Activated naive CD4-positive, alpha-beta T cell treated with anti-CD3 and anti-CD28 coated beads, Interleukin-2, amount 50 U/mL, for 24 hours (primary cell): ENCODE measurements around the gene PCDHB2.
"Not testable (repeated sequence)": the region's sequence is repeated elsewhere in the genome, so short reads cannot be mapped to it uniquely, and the experiment has no call there.

Experiments used
- H3K27ac Mint-ChIP-seq: one replicate; pipeline ENCODE4 v1.8.0; 2021; ENCODE audit warnings: mild to moderate bottlenecking, mixed read lengths
- H3K27me3 Mint-ChIP-seq: one replicate; pipeline ENCODE4 v1.8.0; 2021; ENCODE audit warnings: mixed read lengths
- H3K36me3 Mint-ChIP-seq: one replicate; pipeline ENCODE4 v1.8.0; 2021; ENCODE audit warnings: mixed read lengths
- H3K4me1 Mint-ChIP-seq: one replicate; pipeline ENCODE4 v1.8.0; 2021; ENCODE audit warnings: mixed read lengths
- H3K4me3 Mint-ChIP-seq: one replicate; pipeline ENCODE4 v1.8.0; 2021; ENCODE audit warnings: mild to moderate bottlenecking, mixed read lengths
- H3K9me3 Mint-ChIP-seq: one replicate; pipeline ENCODE4 v1.8.0; 2021; ENCODE audit warnings: mixed read lengths

PCDHB2 gene

DNA sequence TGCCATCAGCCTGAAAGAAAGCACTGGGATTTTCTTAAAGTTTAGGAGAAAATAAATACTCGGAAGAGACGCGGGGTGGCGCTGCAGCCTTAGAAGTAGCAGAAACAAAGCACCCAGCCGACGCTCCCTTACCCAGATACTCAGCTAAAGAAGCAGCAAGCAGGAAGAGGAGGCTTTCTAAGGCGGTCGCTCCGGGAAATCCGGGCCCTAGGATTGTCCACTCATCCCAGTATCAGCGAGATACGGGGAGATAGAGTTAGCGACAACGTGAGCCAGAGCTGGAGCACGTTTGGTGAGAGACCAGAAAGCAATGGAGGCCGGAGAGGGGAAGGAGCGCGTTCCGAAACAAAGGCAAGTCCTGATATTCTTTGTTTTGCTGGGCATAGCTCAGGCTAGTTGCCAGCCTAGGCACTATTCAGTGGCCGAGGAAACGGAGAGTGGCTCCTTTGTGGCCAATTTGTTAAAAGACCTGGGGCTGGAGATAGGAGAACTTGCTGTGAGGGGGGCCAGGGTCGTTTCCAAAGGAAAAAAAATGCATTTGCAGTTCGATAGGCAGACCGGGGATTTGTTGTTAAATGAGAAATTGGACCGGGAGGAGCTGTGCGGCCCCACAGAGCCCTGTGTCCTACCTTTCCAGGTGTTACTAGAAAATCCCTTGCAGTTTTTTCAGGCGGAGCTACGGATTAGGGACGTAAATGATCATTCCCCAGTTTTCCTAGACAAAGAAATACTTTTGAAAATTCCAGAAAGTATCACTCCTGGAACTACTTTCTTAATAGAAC, at the start of gene PCDHB2:
Gene PCDHB2, plus strand, starts transcription at position 135 of the 782 bp plus-strand sequence. Its CDS starts 176 bp downstream, at position 311.
- H3K36me3 Mint-ChIP-seq = peaks cover 8% of the 10 kb centered on the region
- peak within 1 kb of the TSS; percentile 49 for H3K4me3 Mint-ChIP-seq

DNA sequence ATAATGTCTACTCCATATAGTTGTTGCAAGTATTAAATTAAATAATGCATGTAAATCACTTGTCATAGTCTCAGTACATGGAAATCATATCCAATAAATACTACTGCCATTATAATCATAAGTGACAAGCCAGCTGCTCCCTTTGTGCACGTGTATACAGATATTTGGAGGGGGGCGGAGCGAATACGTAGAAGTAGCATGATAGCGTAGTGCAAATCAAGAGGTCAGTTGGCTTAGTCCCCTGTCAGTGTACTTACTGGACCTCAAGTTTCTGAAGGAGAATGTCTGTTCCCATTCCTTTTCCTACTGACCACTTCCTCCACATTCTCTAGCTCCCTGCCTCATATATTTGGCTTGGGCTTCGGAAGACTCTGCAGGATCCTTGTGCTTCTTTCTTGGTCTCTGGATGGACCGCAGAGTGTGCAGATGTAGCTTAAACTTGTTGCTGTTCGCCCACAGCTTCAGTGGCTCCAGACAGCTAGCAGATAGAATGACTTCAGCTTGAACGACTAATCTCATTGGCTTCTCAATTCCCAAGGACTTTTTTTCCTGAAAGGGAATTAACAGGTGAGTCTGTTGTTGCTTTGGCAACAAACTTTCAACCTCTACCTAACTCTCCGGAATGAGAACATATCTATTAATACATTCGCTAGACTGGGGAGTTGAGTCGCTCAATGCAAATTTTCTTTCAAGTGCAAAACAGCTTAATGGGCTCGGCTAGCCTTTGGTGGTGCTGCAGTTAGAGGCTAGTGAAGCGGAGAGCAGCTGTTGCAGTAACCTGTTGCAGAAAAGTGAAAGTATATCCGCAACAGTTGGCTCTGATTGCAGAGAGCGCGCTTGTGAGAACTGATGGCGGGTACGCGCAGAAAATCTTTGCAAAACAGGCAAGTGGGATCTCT, 43.5 kb upstream of the PCDHB2 start, which contains the start of gene PCDHB1:
Gene PCDHB1, plus strand, starts transcription at position 753 of the 899 bp plus-strand sequence. Its CDS starts 97 bp downstream, at position 850.
- Mint-ChIP-seq H3K4me1 (peaks cover 9% of the 10 kb centered on the region), H3K4me3 (peak within 1 kb of the TSS; percentile 73), H3K27ac (no peak within 1 kb of the TSS), H3K36me3 (peaks cover 2% of the 10 kb centered on the region), H3K9me3 (peaks cover 31% of the 10 kb centered on the region), H3K27me3 (peaks cover 44% of the 10 kb centered on the region)

More for the DNA sequence above, at the start of gene PCDHB2:
- Mint-ChIP-seq H3K9me3 (peaks cover 25% of the 10 kb centered on the region), H3K4me1 (no peaks in the 10 kb centered on the region), H3K27ac (no peak within 1 kb of the TSS), H3K27me3 (peaks cover 32% of the 10 kb centered on the region)

DNA sequence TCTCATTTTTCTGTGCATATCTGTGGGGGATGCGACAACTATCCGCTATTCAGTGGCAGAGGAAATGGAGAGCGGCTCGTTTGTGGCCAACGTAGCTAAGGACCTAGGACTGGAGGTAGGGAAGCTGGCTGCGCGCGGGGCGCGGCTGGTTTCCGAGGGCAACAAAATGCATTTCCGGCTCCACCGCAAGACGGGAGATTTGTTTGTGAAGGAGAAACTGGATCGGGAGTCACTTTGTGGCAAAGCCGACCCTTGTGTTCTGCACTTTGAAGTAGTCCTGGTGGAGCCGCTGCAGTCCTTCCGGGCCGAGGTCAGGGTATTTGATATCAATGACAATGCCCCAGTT, 42.9 kb upstream of the PCDHB2 start:
- H3K9me3 Mint-ChIP-seq = peaks cover 31% of the 10 kb centered on the region
- H3K27me3 Mint-ChIP-seq = peaks cover 41% of the 10 kb centered on the region
- peak overlapping the region; percentile 73 for H3K4me3 Mint-ChIP-seq

DNA sequence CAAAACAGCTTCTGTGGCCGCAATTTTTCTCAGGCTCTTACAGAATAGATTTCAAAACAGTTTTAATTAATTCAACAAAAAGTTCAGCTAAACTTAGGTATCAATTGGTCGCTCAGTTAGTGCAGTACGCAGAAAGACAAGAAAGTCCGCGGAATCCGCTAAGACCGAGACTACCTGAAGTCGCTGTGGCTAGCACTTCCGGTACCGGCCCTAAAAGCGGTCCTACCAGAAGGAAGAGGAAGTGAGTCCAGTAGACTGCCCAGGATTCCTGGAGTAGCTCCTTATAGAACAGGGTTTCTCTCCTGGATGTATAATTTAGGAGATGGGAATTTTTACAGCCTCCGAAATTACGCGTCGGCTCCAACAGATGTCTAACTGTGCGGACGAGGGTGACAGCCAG, 16.6 kb upstream of the PCDHB2 start:
- Mint-ChIP-seq H3K4me1 (no peaks in the 10 kb centered on the region), H3K27me3 (peaks cover 29% of the 10 kb centered on the region), H3K36me3 (no peaks in the 10 kb centered on the region), H3K27ac (no peak overlapping the region), H3K9me3 (peaks cover 12% of the 10 kb centered on the region), H3K4me3 (no peak overlapping the region)

More for the DNA sequence above, 42.9 kb upstream of the PCDHB2 start:
- peaks cover 9% of the 10 kb centered on the region for H3K4me1 Mint-ChIP-seq
- no peak overlapping the region for H3K27ac Mint-ChIP-seq
- H3K36me3 Mint-ChIP-seq = peaks cover 2% of the 10 kb centered on the region

DNA sequence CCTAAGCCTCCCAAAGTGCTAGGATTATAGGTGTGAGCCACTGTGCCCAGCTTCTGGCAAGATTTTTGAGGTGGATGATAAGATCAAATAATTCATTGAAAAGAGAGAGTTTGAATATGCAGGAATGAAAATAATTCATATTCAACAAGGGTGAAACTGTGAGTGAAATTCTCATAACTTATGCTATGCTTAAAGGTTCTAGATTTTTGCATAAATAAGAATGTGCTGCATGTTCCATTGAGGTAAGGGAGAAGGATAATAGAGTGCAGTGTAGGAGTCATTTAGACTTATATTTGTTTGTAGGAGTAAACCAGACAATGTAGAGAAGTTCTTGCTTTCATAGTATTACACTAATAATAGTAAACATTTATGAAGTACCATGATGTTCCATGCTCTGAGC, 12.2 kb upstream of the PCDHB2 start:
- peaks cover 37% of the 10 kb centered on the region for H3K27me3 Mint-ChIP-seq
- H3K4me1 Mint-ChIP-seq = peaks cover 7% of the 10 kb centered on the region
- H3K36me3 Mint-ChIP-seq = peaks cover 4% of the 10 kb centered on the region
- no peak overlapping the region for H3K27ac Mint-ChIP-seq
- no peak overlapping the region for H3K4me3 Mint-ChIP-seq
- H3K9me3 Mint-ChIP-seq = peaks cover 17% of the 10 kb centered on the region

DNA sequence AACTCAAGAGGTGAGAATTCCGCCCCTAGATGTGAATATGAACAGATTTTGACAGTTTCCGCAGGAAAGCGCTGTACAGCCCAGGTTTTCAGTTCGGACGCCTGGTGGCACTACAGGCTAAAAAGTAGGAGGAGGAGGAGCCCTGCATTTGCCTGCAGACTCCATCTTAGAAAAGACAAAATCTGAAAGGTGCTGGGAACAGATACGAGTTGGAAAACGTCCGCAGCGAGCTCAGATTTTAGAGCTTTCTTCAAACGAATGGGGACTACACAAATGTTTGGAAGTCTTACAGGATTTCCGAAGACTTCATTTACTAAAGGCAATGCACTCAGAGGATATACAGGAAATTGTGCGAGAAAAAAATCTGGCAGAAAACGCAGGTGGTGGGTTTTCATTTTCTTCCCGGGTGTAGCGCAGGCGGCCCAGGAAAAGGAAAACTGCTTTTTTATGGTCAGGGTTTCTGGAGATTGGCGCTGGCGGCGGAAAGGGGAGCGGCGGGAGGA, 9.9 kb upstream of the PCDHB2 start:
- Mint-ChIP-seq H3K27me3 (peaks cover 43% of the 10 kb centered on the region), H3K27ac (no peak overlapping the region), H3K36me3 (peaks cover 5% of the 10 kb centered on the region), H3K9me3 (peaks cover 19% of the 10 kb centered on the region), H3K4me1 (peaks cover 7% of the 10 kb centered on the region), H3K4me3 (peak overlapping the region; percentile 89)

DNA sequence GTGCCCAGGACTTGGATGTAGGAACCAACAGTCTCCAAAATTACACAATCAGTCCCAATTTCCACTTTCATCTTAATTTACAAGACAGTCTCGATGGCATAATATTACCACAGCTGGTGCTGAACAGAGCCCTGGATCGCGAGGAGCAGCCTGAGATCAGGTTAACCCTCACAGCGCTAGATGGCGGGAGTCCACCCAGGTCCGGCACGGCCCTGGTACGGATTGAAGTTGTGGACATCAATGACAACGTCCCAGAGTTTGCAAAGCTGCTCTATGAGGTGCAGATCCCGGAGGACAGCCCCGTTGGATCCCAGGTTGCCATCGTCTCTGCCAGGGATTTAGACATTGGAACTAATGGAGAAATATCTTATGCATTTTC, 837 bp downstream of the PCDHB2 start:
- peaks cover under 1% of the 10 kb centered on the region for H3K4me1 Mint-ChIP-seq
- H3K9me3 Mint-ChIP-seq = peaks cover 30% of the 10 kb centered on the region
- no peak overlapping the region for H3K4me3 Mint-ChIP-seq
- H3K27me3 Mint-ChIP-seq = peaks cover 38% of the 10 kb centered on the region
- peaks cover 8% of the 10 kb centered on the region for H3K36me3 Mint-ChIP-seq
- no peak overlapping the region for H3K27ac Mint-ChIP-seq

DNA sequence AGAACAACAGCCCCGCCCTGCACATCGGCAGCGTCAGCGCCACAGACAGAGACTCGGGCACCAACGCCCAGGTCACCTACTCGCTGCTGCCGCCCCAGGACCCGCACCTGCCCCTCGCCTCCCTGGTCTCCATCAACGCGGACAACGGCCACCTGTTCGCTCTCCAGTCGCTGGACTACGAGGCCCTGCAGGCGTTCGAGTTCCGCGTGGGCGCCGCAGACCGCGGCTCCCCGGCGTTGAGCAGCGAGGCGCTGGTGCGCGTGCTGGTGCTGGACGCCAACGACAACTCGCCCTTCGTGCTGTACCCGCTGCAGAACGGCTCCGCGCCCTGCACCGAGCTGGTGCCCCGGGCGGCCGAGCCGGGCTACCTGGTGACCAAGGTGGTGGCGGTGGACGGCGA, 1.8 kb downstream of the PCDHB2 start:
- H3K9me3 Mint-ChIP-seq = peaks cover 33% of the 10 kb centered on the region

DNA sequence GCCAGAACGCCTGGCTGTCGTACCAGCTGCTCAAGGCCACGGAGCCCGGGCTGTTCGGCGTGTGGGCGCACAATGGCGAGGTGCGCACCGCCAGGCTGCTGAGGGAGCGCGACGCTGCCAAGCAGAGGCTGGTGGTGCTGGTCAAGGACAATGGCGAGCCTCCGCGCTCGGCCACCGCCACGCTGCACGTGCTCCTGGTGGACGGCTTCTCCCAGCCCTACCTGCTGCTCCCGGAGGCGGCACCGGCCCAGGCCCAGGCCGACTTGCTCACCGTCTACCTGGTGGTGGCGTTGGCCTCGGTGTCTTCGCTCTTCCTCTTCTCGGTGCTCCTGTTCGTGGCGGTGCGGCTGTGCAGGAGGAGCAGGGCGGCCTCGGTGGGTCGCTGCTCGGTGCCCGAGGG, 2.2 kb downstream of the PCDHB2 start:
- H3K4me3 Mint-ChIP-seq, H3K27ac Mint-ChIP-seq, H3K4me1 Mint-ChIP-seq: not testable (repeated sequence)
- Mint-ChIP-seq H3K9me3 (peaks cover 33% of the 10 kb centered on the region), H3K36me3 (peaks cover 13% of the 10 kb centered on the region), H3K27me3 (peaks cover 44% of the 10 kb centered on the region)

More for the DNA sequence above, 1.8 kb downstream of the PCDHB2 start:
- H3K27ac Mint-ChIP-seq, H3K4me1 Mint-ChIP-seq, H3K4me3 Mint-ChIP-seq: not testable (repeated sequence)
- Mint-ChIP-seq H3K27me3 (peaks cover 40% of the 10 kb centered on the region), H3K36me3 (peaks cover 13% of the 10 kb centered on the region)

DNA sequence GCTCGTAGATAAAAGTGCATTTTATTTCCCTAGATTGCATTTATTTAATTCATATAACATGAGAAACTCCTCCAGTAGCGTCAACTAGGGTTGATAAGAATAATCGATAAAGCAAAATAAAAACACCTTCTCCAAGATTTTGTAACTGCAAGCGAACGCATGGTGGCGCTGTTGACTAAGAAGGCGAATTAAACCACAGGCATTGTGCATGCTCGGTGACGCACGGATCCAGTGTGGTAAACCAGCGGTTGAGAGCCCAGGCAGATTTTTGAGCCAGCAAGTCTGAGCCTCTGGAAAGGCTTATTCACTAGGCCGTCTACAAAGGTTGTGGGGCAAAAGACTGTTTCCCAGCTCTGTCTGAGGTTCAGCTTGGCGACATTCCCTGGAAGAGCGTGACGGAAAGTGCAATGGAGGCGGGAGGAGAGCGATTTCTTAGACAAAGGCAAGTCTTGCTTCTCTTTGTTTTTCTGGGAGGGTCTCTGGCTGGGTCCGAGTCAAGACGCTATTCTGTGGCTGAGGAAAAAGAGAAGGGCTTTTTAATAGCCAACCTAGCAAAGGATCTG, 5.9 kb downstream of the PCDHB2 start, which contains the start of gene PCDHB3:
Gene PCDHB3, plus strand, starts transcription at position 231 of the 563 bp plus-strand sequence. Its CDS starts 177 bp downstream, at position 408.
- Mint-ChIP-seq H3K4me1 (peaks cover 3% of the 10 kb centered on the region), H3K4me3 (peak within 1 kb of the TSS; percentile 66), H3K9me3 (peaks cover 19% of the 10 kb centered on the region), H3K27me3 (peaks cover 40% of the 10 kb centered on the region), H3K27ac (peak within 1 kb of the TSS; percentile 82), H3K36me3 (peaks cover 8% of the 10 kb centered on the region)

DNA sequence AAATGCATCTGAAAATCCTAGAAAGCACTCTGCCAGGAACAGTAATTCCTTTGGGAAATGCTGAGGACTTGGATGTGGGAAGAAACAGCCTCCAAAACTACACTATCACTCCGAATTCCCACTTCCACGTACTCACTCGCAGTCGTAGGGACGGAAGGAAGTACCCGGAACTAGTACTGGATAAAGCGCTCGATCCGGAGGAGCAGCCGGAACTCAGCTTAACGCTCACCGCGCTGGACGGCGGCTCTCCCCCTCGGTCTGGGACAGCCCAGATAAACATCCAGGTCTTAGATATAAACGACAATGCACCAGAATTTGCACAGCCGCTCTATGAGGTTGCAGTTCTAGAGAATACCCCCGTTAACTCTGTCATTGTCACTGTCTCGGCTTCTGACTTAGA, 6.6 kb downstream of the PCDHB2 start:
- Mint-ChIP-seq H3K4me1 (peaks cover 3% of the 10 kb centered on the region), H3K36me3 (peaks cover 8% of the 10 kb centered on the region)

DNA sequence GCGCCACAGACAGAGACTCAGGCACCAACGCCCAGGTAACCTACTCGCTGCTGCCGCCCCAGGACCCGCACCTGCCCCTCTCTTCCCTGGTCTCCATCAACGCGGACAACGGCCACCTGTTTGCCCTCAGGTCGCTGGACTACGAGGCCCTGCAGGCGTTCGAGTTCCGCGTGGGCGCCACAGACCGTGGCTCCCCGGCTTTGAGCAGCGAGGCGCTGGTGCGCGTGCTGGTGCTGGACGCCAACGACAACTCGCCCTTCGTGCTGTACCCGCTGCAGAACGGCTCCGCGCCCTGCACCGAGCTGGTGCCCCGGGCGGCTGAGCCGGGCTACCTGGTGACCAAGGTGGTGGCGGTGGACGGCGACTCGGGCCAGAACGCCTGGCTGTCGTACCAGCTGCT, 7.7 kb downstream of the PCDHB2 start:
- not testable (repeated sequence) for H3K4me3 Mint-ChIP-seq, H3K36me3 Mint-ChIP-seq, H3K27ac Mint-ChIP-seq, H3K4me1 Mint-ChIP-seq
- H3K27me3 Mint-ChIP-seq = peaks cover 45% of the 10 kb centered on the region
- peaks cover 20% of the 10 kb centered on the region for H3K9me3 Mint-ChIP-seq

More for the DNA sequence above, 6.6 kb downstream of the PCDHB2 start:
- peaks cover 19% of the 10 kb centered on the region for H3K9me3 Mint-ChIP-seq
- H3K4me3 Mint-ChIP-seq = no peak overlapping the region
- no peak overlapping the region for H3K27ac Mint-ChIP-seq
- H3K27me3 Mint-ChIP-seq = peaks cover 44% of the 10 kb centered on the region

DNA sequence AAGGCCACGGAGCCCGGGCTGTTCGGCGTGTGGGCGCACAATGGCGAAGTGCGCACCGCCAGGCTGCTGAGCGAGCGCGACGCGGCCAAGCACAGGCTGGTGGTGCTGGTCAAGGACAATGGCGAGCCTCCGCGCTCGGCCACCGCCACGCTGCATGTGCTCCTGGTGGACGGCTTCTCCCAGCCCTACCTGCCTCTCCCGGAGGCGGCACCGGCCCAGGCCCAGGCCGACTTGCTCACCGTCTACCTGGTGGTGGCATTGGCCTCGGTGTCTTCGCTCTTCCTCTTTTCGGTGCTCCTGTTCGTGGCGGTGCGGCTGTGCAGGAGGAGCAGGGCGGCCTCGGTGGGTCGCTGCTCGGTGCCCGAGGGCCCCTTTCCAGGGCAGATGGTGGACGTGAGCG, 8.1 kb downstream of the PCDHB2 start:
- peaks cover 44% of the 10 kb centered on the region for H3K27me3 Mint-ChIP-seq
- not testable (repeated sequence) for H3K36me3 Mint-ChIP-seq, H3K4me1 Mint-ChIP-seq, H3K27ac Mint-ChIP-seq, H3K4me3 Mint-ChIP-seq
- H3K9me3 Mint-ChIP-seq = peaks cover 24% of the 10 kb centered on the region

DNA sequence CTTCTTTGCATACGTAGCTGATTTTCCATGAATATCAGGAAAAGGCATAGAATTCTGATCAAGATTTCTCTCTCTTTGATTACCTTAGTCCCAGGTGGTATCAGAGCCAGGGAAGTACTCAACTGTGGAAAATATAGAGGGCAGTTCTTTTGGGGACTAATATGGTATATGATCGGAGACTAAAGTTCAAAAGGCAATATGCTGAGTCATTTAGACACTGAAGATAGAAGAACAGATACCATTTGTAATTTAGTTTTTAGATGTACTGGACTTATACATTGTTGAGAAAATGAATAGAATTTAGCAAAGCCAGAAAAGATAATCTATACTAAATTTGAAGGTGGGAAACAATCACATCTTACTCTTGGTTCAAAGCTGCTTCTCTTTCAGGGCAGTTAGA, 10.9 kb downstream of the PCDHB2 start:
- Mint-ChIP-seq H3K27me3 (peaks cover 33% of the 10 kb centered on the region), H3K4me1 (peaks cover 1% of the 10 kb centered on the region), H3K9me3 (peaks cover 13% of the 10 kb centered on the region), H3K36me3 (peaks cover 4% of the 10 kb centered on the region), H3K27ac (no peak overlapping the region), H3K4me3 (no peak overlapping the region)

DNA sequence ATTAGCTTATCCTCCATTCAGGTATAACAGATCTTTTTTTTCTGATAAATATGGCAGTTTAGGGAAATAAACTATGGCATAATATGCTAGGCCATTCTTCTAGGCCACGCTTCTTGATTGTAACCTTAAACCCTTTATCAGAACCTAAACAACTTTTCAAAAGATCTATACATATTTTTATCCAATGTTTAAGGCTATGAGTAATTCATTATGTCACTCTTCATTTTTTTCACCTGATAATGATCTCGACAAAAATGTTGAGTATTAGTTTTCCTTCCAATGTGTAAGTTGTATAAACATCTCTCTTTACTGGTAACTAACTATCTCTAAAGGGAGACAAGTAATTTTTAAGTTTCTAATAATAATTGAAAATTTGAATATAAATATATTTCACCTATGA, 24.8 kb downstream of the PCDHB2 start:
- Mint-ChIP-seq H3K9me3 (peaks cover 40% of the 10 kb centered on the region), H3K4me3 (no peak overlapping the region), H3K27ac (no peak overlapping the region), H3K36me3 (peaks cover 15% of the 10 kb centered on the region), H3K4me1 (no peaks in the 10 kb centered on the region), H3K27me3 (peaks cover 24% of the 10 kb centered on the region)
